Muscle layer of duodenum (tissue), 2 donors: ENCODE measurements around the gene TMEM135.
"Not testable (repeated sequence)": the region's sequence is repeated elsewhere in the genome, so short reads cannot be mapped to it uniquely, and the experiment has no call there.

Experiments
- H3K27ac ChIP-seq: one replicate; pipeline ENCODE4 v1.7.0; 2013; ENCODE audit warnings: mild to moderate bottlenecking, low read length
- H3K27me3 ChIP-seq: one replicate; pipeline ENCODE4 v1.7.0; 2013; ENCODE audit warnings: low read depth, mild to moderate bottlenecking, control low read depth, low read length
- H3K36me3 ChIP-seq, 2 donors: one replicate each; pipeline ENCODE4 v1.7.0; 2013; ENCODE audit warnings: low read length in 2 of 2, control low read depth in 1 of 2, mild to moderate bottlenecking in 1 of 2; ENCODE audit not compliant: insufficient read depth in 2 of 2, control insufficient read depth in 1 of 2
- H3K4me1 ChIP-seq, 2 donors: one replicate each; pipeline ENCODE4 v1.7.0; 2013; ENCODE audit warnings: low read length in 2 of 2, mild to moderate bottlenecking in 2 of 2, control low read depth in 1 of 2, moderate library complexity in 1 of 2; ENCODE audit not compliant: insufficient read depth in 2 of 2, control insufficient read depth in 1 of 2
- H3K4me3 ChIP-seq, 2 donors: one replicate each; pipeline ENCODE4 v1.7.0; 2013; ENCODE audit warnings: low read length in 2 of 2, low read depth in 1 of 2, mild to moderate bottlenecking in 1 of 2
- H3K9me3 ChIP-seq, 2 donors: one replicate each; pipeline ENCODE4 v1.7.0; 2013; ENCODE audit warnings: low read length in 2 of 2, control low read depth in 1 of 2, mild to moderate bottlenecking in 1 of 2; ENCODE audit not compliant: control insufficient read depth in 1 of 2
- donor health status: healthy.

TMEM135 gene

DNA sequence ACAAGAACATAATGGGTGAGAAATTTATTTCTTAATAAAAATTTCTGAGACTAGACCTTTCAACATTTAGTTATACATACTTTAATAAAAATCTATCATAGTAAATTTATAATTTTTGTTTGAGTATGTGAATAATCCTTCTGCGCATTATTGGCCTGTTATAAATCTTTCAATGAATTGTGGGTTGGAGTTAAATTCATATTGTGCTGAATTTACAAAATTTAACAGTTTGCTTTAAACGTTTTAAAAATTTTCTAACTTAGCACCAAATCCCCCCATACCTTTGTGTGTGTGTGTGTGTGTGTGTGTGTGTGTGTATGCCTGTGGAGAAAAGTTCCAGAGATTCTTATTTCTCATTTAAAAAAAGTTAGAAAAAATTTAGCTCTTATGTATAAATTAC, 111.0 kb downstream of the TMEM135 start:
- peaks cover 0 to 7% of the 10 kb centered on the region in 2 donors for H3K4me1 ChIP-seq

DNA sequence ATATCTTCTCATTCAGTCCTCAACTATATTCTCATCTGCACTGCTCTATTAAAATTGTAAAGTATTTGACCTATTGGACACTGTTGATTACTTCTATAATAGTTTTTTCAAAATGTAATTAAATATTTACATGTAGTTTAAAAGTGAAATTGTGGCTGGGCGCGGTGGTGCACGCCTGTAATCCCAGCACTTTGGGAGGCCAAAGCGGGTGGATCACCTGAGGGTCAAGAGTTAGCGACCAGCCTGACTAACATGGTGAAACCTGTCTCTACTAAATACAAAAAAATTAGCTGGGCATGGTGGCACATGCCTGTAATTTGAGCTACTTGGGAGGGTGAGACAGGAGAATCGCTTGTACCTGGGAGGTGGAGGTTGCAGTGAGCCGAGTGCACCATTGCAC, 112.0 kb downstream of the TMEM135 start:
- not testable (repeated sequence) for H3K36me3 ChIP-seq, H3K27ac ChIP-seq, H3K27me3 ChIP-seq, H3K9me3 ChIP-seq, H3K4me3 ChIP-seq, H3K4me1 ChIP-seq

More for the DNA sequence above, 111.0 kb downstream of the TMEM135 start:
- no peak overlapping the region for H3K4me3 ChIP-seq
- no peaks in the 10 kb centered on the region for H3K9me3 ChIP-seq
- no peak overlapping the region for H3K27ac ChIP-seq
- H3K36me3 ChIP-seq = no peaks in the 10 kb centered on the region
- H3K27me3 ChIP-seq = no peaks in the 10 kb centered on the region

DNA sequence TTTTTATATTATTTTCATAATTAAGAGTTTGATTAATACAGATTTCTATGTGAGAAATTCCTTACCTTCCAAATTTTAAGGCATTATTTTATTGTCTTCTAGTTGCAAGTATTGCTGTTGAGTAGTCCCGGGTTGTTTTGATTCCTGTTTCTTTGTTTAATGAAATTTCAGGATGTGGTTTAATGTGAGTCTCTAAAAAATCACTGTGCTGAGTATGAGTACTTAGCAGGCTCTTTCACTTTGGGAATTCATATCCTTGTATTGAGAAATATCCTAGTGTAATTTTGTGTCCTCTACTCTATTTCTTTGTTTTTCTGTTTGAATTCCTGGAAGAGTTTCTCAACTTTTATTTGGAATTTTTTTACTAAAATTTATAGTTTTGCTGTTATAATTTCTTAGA, 113.2 kb downstream of the TMEM135 start:
- Histone ChIP-seq H3K27me3 (no peaks in the 10 kb centered on the region), H3K4me1 (no peaks in the 10 kb centered on the region), H3K27ac (no peak overlapping the region), H3K4me3 (no peak overlapping the region), H3K9me3 (no peaks in the 10 kb centered on the region), H3K36me3 (no peaks in the 10 kb centered on the region)

DNA sequence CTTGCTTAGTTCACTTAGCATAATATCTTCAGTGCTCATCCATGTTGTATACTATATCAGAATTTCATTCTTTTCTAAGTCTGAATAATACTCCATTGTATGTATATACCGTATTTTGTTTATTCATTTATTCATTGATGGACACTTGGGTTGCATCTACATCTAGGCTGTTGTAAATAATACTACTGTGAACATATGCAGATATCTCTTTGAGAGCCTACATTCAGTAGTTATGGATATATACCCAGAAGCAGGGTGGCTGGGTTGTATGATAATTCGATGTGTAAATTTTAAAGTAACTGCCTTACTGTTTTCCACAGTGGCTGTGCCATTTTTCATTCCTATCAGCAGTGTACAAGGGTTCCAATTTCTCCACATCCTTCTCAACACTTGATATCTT, 116.5 kb downstream of the TMEM135 start:
- no peaks in the 10 kb centered on the region for H3K27me3 ChIP-seq
- H3K4me3 ChIP-seq = no peak overlapping the region
- H3K9me3 ChIP-seq = no peaks in the 10 kb centered on the region
- H3K4me1 ChIP-seq = no peaks in the 10 kb centered on the region
- no peaks in the 10 kb centered on the region for H3K36me3 ChIP-seq
- H3K27ac ChIP-seq = no peak overlapping the region

DNA sequence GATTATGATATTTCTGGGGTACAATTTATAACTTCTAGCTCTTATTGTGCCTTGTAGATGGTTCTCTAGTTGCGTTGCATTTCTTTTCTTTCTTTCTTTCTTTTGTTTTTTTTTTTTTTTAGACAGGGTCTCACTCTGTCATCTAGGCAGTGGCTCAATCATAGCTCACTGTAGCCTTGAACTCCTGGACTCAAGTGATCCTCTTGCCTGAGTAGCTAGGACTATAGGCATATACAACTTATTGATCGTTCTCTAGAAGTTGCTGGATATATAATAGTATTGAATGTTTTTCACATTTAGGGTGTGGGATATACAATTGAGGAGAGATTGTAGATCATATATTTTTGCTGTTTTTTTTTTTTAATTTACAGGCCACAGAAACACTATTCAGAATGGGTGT, 119.2 kb downstream of the TMEM135 start:
- Histone ChIP-seq H3K4me3 (no peak overlapping the region), H3K36me3 (no peaks in the 10 kb centered on the region), H3K4me1 (no peaks in the 10 kb centered on the region), H3K9me3 (no peaks in the 10 kb centered on the region), H3K27me3 (no peaks in the 10 kb centered on the region), H3K27ac (no peak overlapping the region)

DNA sequence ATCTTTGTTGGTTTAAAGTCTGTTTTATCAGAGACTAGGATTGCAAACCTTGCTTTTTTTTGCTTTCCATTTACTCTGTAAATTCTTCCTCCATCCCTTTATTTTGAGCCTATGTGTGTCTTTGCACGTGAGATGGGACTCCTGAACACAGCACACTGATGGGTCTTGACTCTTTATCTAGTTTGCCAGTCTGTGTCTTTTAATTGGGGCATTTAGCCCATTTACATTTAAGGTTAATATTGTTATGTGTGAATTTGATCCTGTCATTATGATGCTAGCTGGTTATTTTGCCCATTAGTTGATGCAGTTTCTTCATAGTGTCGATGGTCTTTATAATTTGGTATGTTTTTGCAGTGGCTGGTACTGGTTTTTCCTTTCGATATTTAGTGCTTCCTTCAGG, 131.3 kb downstream of the TMEM135 start:
- H3K9me3 ChIP-seq, H3K27me3 ChIP-seq, H3K4me3 ChIP-seq, H3K4me1 ChIP-seq, H3K36me3 ChIP-seq, H3K27ac ChIP-seq: not testable (repeated sequence)

DNA sequence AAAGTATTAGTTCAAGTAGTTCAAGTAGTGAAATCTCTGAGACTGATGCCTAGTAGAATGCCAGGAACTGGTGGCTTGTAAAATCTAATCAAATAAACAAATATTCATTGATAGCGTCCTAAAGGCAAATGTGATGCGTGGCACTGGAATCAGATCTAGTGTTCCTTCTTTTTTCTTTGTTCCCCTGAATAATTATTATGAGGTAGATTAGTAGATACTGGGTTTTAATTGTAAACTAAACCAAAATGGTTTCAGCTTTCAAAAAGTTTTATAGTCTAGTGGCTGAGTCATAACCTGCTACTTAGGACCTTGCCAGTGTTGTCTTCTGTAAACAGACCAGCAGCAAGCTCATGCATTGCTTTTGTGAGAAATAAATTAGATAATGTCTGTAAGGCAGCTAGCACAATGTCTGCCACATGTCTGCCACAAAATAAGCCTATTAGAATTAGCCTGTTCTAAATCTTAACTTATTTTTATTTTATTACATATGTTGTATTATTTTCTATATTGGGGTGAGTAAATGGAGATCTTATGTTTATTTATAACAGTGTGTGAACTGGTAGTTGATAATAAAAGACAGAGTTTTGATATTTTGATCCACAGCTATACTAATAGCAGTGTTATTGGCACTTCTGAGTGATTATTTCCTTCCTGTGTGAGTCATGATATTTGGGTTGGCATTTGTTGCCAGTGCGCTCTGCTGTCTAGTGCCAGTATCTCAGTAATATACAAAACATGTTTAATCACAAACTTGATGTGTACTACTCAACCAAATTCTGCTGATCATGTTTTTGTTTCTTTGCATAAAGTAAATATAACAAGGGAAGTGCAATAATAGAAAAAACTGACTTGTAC, 135.7 kb downstream of the TMEM135 start:
- Histone ChIP-seq H3K27ac (no peak overlapping the region), H3K27me3 (no peaks in the 10 kb centered on the region), H3K4me3 (no peak overlapping the region), H3K4me1 (peaks cover 0 to 9% of the 10 kb centered on the region in 2 donors), H3K36me3 (no peaks in the 10 kb centered on the region), H3K9me3 (peaks cover 0 to 2% of the 10 kb centered on the region in 2 donors)

DNA sequence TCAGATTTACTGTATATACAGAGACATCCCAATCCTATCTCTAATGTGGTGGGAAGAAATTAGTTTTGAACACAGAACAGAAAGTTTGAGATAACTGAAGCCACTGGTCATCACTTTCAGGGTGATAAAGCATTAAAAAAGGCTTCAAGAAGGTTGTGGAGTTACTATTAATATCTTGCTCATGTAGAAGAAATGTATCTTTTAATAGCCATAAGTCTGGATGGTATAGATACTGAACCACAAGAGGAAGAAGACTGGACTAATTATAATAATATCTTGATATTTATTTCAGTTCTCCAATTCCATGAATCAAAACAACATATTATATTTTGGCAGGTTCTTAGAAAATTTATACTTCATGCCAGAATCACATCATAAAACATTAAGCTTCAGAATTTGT, 137.1 kb downstream of the TMEM135 start:
- Histone ChIP-seq H3K36me3 (no peaks in the 10 kb centered on the region), H3K9me3 (no peaks in the 10 kb centered on the region), H3K27ac (no peak overlapping the region), H3K4me3 (no peak overlapping the region), H3K27me3 (no peaks in the 10 kb centered on the region), H3K4me1 (peaks cover 0 to 9% of the 10 kb centered on the region in 2 donors)

DNA sequence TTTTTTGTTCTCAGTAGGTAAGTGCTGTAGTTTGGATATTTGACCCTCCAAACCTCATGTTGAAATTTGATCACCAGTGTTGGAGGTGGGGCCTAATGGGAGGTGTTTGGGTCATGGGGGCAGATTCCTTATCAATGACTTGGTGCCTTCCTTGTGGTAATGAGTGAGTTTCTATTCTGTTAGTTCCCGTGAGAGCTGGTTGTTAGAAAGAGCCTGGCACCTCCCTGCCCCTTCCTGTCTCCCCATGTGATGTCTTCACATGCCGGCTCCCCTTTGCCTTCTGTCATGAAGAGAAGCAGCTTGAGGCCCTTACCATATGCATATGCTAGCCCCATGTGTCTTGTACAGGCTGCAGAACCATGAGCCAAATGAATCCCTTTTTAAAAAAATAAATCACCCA, 138.3 kb downstream of the TMEM135 start:
- no peaks in the 10 kb centered on the region for H3K9me3 ChIP-seq
- H3K27me3 ChIP-seq = no peaks in the 10 kb centered on the region
- no peak overlapping the region for H3K4me3 ChIP-seq
- no peaks in the 10 kb centered on the region for H3K36me3 ChIP-seq
- peaks cover 0 to 9% of the 10 kb centered on the region in 2 donors for H3K4me1 ChIP-seq
- H3K27ac ChIP-seq = no peak overlapping the region

DNA sequence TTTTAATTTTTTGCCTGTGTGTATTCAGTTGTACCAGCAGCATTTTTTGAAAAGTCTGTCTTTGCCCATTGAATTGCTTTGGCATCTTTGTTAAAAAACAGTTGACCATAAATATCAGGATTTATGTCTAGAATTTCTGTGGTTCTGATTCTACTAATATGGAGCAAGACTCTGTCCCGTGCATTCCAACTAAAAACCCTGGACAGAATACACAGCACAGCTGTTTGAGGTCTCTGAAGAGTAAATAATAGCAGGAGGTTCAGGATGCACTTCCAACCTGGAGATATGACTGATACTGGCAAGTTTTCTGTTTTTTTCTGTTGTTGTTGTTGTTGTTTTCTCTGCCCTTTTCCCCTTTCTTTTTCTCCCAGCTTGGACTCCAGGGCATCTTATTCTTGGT, 141.9 kb downstream of the TMEM135 start:
- H3K27me3 ChIP-seq = no peaks in the 10 kb centered on the region
- H3K9me3 ChIP-seq = no peaks in the 10 kb centered on the region
- H3K27ac ChIP-seq = no peak overlapping the region
- H3K4me3 ChIP-seq = no peak overlapping the region
- no peaks in the 10 kb centered on the region for H3K4me1 ChIP-seq
- H3K36me3 ChIP-seq = no peaks in the 10 kb centered on the region

DNA sequence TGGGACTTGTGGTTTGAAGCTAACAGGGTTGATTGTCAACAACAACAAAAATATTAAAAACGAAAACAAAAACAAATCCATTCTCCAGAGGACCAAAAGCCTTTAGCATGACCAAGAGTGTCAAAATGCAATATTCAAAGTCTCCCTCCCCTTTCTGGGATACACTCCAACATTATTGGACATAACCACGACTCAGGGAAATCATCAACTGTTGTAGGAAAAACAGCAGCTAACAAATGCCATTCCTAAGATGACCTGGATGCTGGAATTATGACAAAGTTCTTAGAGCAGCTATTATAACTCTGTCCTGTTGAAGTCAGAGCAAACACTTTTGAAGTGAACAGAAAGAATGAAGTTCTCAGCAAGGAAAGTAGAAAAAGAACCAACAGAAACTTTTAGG, 143.0 kb downstream of the TMEM135 start:
- H3K27me3 ChIP-seq = no peaks in the 10 kb centered on the region
- no peak overlapping the region for H3K27ac ChIP-seq
- no peak overlapping the region for H3K4me3 ChIP-seq
- H3K9me3 ChIP-seq = no peaks in the 10 kb centered on the region
- H3K36me3 ChIP-seq = no peaks in the 10 kb centered on the region
- no peaks in the 10 kb centered on the region for H3K4me1 ChIP-seq

DNA sequence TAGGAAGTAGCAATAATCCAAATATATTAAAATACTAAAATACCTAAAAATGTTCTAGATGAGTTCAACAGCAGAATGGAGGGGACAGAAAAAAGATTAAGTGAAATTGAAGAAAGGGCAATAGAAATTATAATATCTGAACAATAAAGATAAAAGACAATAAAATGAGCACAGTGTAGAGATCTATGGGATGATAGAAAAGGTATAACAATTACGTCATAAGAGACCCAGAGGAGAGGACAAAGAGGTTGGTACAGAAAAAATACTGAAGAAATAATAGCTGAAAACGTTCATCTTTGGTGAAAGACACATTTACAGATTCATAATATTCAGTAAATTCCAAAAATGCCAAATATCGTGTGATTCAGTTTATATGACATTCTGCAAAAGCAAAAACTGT, 143.4 kb downstream of the TMEM135 start:
- Histone ChIP-seq H3K27me3 (no peaks in the 10 kb centered on the region), H3K9me3 (no peaks in the 10 kb centered on the region), H3K4me3 (no peak overlapping the region), H3K36me3 (no peaks in the 10 kb centered on the region), H3K27ac (no peak overlapping the region), H3K4me1 (no peaks in the 10 kb centered on the region)
